Suprapubic skin (tissue), 4 donors: Measurements from ENCODE around the gene CCDC27. TPM values are rescaled to one million over a fixed set of nuclear protein-coding genes. Genes with fewer than 3 reads are reported as not detected.

Experiments
- DNase-seq, 2 donors: peaks; one replicate each; pipeline ENCODE4 v3.0.0-alpha.2; 2019; ENCODE audit warnings: low spot score in 2 of 2
- H3K27ac ChIP-seq: fragments of 200-600 bp; sonication (generic); one replicate; pipeline ENCODE4 v1.5.1; 2019
- H3K27me3 ChIP-seq: fragments of 200-600 bp; sonication (generic); one replicate; pipeline ENCODE4 v1.5.1; 2019
- H3K36me3 ChIP-seq: fragments of 200-600 bp; sonication (generic); one replicate; pipeline ENCODE4 v1.5.1; 2019
- H3K4me1 ChIP-seq: fragments of 200-600 bp; sonication (generic); one replicate; pipeline ENCODE4 v1.5.1; 2019
- H3K4me3 ChIP-seq: fragments of 200-600 bp; sonication (generic); one replicate; pipeline ENCODE4 v1.5.1; 2019; ENCODE audit warnings: mild to moderate bottlenecking
- H3K9me3 ChIP-seq: fragments of 200-600 bp; sonication (generic); one replicate; pipeline ENCODE4 v1.5.1; 2019
- EP300 ChIP-seq: sonication (generic); formaldehyde crosslinking; IDR thresholded peaks from one replicate; pipeline ENCODE4 v1.6.1; 2017; ENCODE audit warnings: antibody characterized with exemption
- POLR2A ChIP-seq, 2 donors: fragments of 450-650 bp; IDR thresholded peaks; one replicate each; pipeline ENCODE4 v1.6.1; 2017; ENCODE audit warnings: antibody characterized with exemption in 2 of 2, mild to moderate bottlenecking in 2 of 2, moderate library complexity in 2 of 2
- POLR2AphosphoS5 ChIP-seq, 3 donors: sonication (generic); formaldehyde crosslinking; IDR thresholded peaks; one replicate each; pipeline ENCODE4 v1.6.1; 2017; ENCODE audit warnings: antibody characterized with exemption in 3 of 3
- WGBS: methylation state at CpG from one replicate; pipeline ENCODE4 v1.1.5; 2018; 5-methylcytosine and 5-hydroxymethylcytosine counted together
- total RNA-seq, 4 donors: library from RNA; depleted of rRNA; stranded (reverse); fragments of >200 nt; gene quantifications; one replicate each; pipeline ENCODE4 v1.1.0, GENCODE V29; 2016
- TF ChIP-seq, protein P1 (sequence below), 2 donors: fragments of 200-600 bp in 1 of 2; fragments of 450-650 bp in 1 of 2; sonication (generic) in 1 of 2; IDR thresholded peaks; one replicate each; pipeline ENCODE4 v1.5.1; 2016 to 2019; ENCODE audit warnings: antibody characterized with exemption in 2 of 2, mild to moderate bottlenecking in 1 of 2, moderate library complexity in 1 of 2

Gene CCDC27
- total RNA-seq, 4 donors from 2014 or later = not detected

DNA sequence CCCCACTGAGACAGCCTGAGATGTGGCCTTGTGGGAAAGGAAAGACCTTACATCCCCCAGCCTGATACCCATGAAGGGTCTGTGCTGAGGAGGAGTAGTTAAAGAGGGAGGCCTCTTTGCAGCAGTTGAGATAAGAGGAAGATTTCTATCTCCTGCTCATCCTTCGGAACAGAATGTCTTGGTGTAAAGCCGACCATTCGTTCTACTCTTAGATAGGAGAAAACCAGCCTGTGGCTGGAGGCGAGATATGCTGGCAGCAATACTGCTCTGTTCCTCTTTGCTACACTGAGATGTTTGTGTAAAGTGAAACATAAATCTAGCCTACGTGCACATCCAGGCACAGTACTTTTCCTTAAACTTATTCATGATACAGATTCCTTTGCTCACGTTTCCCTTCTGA, 1.5 kb upstream of the CCDC27 start:
- Histone ChIP-seq H3K4me1 (peaks cover 25% of the 10 kb centered on the region), H3K4me3 (no peak overlapping the region), H3K36me3 (no peaks in the 10 kb centered on the region), H3K27ac (no peak overlapping the region), H3K27me3 (peaks cover 29% of the 10 kb centered on the region), H3K9me3 (no peaks in the 10 kb centered on the region)
- 61% methylated on average over 6 of the region's 6 CpGs for WGBS
- no peak for DNase-seq
- TF ChIP-seq, protein P1, sequence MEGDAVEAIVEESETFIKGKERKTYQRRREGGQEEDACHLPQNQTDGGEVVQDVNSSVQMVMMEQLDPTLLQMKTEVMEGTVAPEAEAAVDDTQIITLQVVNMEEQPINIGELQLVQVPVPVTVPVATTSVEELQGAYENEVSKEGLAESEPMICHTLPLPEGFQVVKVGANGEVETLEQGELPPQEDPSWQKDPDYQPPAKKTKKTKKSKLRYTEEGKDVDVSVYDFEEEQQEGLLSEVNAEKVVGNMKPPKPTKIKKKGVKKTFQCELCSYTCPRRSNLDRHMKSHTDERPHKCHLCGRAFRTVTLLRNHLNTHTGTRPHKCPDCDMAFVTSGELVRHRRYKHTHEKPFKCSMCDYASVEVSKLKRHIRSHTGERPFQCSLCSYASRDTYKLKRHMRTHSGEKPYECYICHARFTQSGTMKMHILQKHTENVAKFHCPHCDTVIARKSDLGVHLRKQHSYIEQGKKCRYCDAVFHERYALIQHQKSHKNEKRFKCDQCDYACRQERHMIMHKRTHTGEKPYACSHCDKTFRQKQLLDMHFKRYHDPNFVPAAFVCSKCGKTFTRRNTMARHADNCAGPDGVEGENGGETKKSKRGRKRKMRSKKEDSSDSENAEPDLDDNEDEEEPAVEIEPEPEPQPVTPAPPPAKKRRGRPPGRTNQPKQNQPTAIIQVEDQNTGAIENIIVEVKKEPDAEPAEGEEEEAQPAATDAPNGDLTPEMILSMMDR (IDR thresholded peaks at IDR 0.05) = no peak
- TF ChIP-seq EP300 (no peak), POLR2A (IDR thresholded peaks at IDR 0.05) (no peak), POLR2AphosphoS5 (IDR thresholded peaks at IDR 0.05) (no peak)

- Histone ChIP-seq H3K36me3 (no peaks in the 10 kb centered on the region), H3K4me3 (no peak overlapping the region), H3K27me3 (peaks cover 33% of the 10 kb centered on the region), H3K9me3 (no peaks in the 10 kb centered on the region), H3K27ac (no peak overlapping the region), H3K4me1 (no peaks in the 10 kb centered on the region)
- peak in 1 of 2 donors; percentile 56 for DNase-seq
- 83% methylated on average over 10 of the region's 20 CpGs for WGBS
- TF ChIP-seq POLR2AphosphoS5 (IDR thresholded peaks at IDR 0.05) = no peak
- no peak for TF ChIP-seq POLR2A (IDR thresholded peaks at IDR 0.05)
- no peak for TF ChIP-seq EP300
- TF ChIP-seq, protein P1 (IDR thresholded peaks at IDR 0.05) = no peak
These were observed 1.6 kb downstream of the CCDC27 start for GRCh38 chr1:3753656-3754454.

- DNase-seq = no peak
- H3K36me3 ChIP-seq = no peaks in the 10 kb centered on the region
- WGBS = 80% methylated on average over 21 of the region's 21 CpGs
- no peaks in the 10 kb centered on the region for H3K9me3 ChIP-seq
- no peak overlapping the region for H3K4me3 ChIP-seq
- TF ChIP-seq POLR2AphosphoS5 (IDR thresholded peaks at IDR 0.05) (no peak), POLR2A (IDR thresholded peaks at IDR 0.05) (no peak), EP300 (no peak)
- TF ChIP-seq, protein P1 (IDR thresholded peaks at IDR 0.05) = no peak
- no peaks in the 10 kb centered on the region for H3K4me1 ChIP-seq
- H3K27ac ChIP-seq = no peak overlapping the region
- peaks cover 46% of the 10 kb centered on the region for H3K27me3 ChIP-seq
These were observed 4.1 kb downstream of the CCDC27 start for GRCh38 chr1:3756394-3756793.

GRCh38 chr1:3759164-3759563, 6.9 kb downstream of the CCDC27 start:
- 63% methylated on average over 6 of the region's 6 CpGs for WGBS
- DNase-seq = no peak
- H3K4me1 ChIP-seq = no peaks in the 10 kb centered on the region
- no peak for TF ChIP-seq POLR2A (IDR thresholded peaks at IDR 0.05)
- TF ChIP-seq EP300 = no peak
- TF ChIP-seq, protein P1 (IDR thresholded peaks at IDR 0.05) = no peak
- TF ChIP-seq POLR2AphosphoS5 (IDR thresholded peaks at IDR 0.05) = no peak
- H3K36me3 ChIP-seq = no peaks in the 10 kb centered on the region
- no peaks in the 10 kb centered on the region for H3K9me3 ChIP-seq
- H3K4me3 ChIP-seq = no peak overlapping the region
- no peak overlapping the region for H3K27ac ChIP-seq
- peaks cover 50% of the 10 kb centered on the region for H3K27me3 ChIP-seq

DNA sequence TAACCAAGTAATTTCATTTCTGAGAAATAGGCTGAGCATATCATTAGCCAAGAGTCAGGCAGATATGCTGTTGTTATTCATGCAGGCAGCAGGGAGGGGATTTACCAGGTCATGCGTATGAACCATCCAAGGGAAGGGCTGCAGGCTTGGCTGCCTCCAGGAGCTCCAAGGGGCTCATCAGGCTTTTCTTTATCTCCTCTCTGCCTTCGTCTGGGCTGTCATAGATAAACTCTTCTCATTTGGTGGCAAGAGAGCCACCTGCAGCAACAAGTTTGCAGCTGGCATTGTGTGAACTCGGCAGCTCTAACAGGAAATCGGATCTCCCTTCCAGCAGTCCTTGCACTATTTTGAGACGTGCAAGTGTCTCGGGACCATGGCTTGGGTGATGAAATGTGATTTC, 7.5 kb downstream of the CCDC27 start:
- WGBS = 47% methylated on average over 6 of the region's 6 CpGs
- peaks cover 44% of the 10 kb centered on the region for H3K27me3 ChIP-seq
- TF ChIP-seq EP300 (no peak), POLR2AphosphoS5 (IDR thresholded peaks at IDR 0.05) (no peak), POLR2A (IDR thresholded peaks at IDR 0.05) (no peak)
- TF ChIP-seq, protein P1 (IDR thresholded peaks at IDR 0.05) = no peak

More for the DNA sequence above, 7.5 kb downstream of the CCDC27 start:
- no peak overlapping the region for H3K4me3 ChIP-seq
- no peak overlapping the region for H3K27ac ChIP-seq
- DNase-seq = no peak
- H3K4me1 ChIP-seq = no peaks in the 10 kb centered on the region
- H3K36me3 ChIP-seq = no peaks in the 10 kb centered on the region
- H3K9me3 ChIP-seq = no peaks in the 10 kb centered on the region
